ENCODE results near the gene USP25. TPM values are rescaled to one million over a fixed set of nuclear protein-coding genes. Genes with fewer than 3 reads are reported as not detected.

USP25 gene
- total RNA-seq, 4 donors from 2014 or later, result 42.4 to 67.4 (median 49.8) TPM

- H3K4me3 ChIP-seq (replicated peaks in 1 of 3), result no peak overlapping the region
- no peak overlapping the region for H3K27ac ChIP-seq
- no peaks in the 10 kb centered on the region for H3K4me1 ChIP-seq
- H3K9me3 ChIP-seq, result no peaks in the 10 kb centered on the region
- no peaks in the 10 kb centered on the region for H3K27me3 ChIP-seq
- intact Hi-C loops (cut with DNase I), result no loop called here
- DNase-seq, result no peak
- H3K36me3 ChIP-seq, result no peaks in the 10 kb centered on the region
- TF ChIP-seq CTCF (IDR thresholded peaks at IDR 0.05) (no peak), POLR2A (IDR thresholded peaks at IDR 0.05) (no peak)
Measured at GRCh38 chr21:15820327-15820726, 90.5 kb downstream of the USP25 start.

GRCh38 chr21:15820852-15821379 lies 91.1 kb downstream of the USP25 start:
- DNase-seq, result no peak
- Histone ChIP-seq H3K36me3 (no peaks in the 10 kb centered on the region), H3K4me3 (replicated peaks in 1 of 3) (no peak overlapping the region), H3K4me1 (no peaks in the 10 kb centered on the region), H3K27ac (no peak overlapping the region), H3K27me3 (no peaks in the 10 kb centered on the region), H3K9me3 (no peaks in the 10 kb centered on the region)
- TF ChIP-seq CTCF (IDR thresholded peaks at IDR 0.05) (no peak), POLR2A (IDR thresholded peaks at IDR 0.05) (no peak)
- intact Hi-C loops (cut with DNase I), result no loop called here
- 90 to 92% methylated on average over 3 of the region's 3 CpGs for WGBS, 2 donors

- no peak overlapping the region for H3K27ac ChIP-seq
- H3K27me3 ChIP-seq, result no peaks in the 10 kb centered on the region
- H3K4me1 ChIP-seq, result no peaks in the 10 kb centered on the region
- no peak for TF ChIP-seq CTCF (IDR thresholded peaks at IDR 0.05)
- no peak for TF ChIP-seq POLR2A (IDR thresholded peaks at IDR 0.05)
- WGBS, 2 donors, result 90 to 93% methylated on average over 4 of the region's 4 CpGs
- no peak overlapping the region for H3K4me3 ChIP-seq (replicated peaks in 1 of 3)
- no peaks in the 10 kb centered on the region for H3K9me3 ChIP-seq
- DNase-seq, result no peak
- intact Hi-C loops (cut with DNase I), result no loop called here
- peaks cover 3 to 6% of the 10 kb centered on the region in 2 donors for H3K36me3 ChIP-seq
Measured at GRCh38 chr21:15823486-15824150, 93.8 kb downstream of the USP25 start.

- Histone ChIP-seq H3K27ac (no peak overlapping the region), H3K9me3 (no peaks in the 10 kb centered on the region), H3K36me3 (peaks cover 3 to 6% of the 10 kb centered on the region in 2 donors), H3K4me3 (replicated peaks in 1 of 3) (no peak overlapping the region), H3K4me1 (no peaks in the 10 kb centered on the region), H3K27me3 (no peaks in the 10 kb centered on the region)
- WGBS, 2 donors, result 71 to 72% methylated on average over 2 of the region's 2 CpGs
- TF ChIP-seq CTCF (IDR thresholded peaks at IDR 0.05), result no peak
- no peak for TF ChIP-seq POLR2A (IDR thresholded peaks at IDR 0.05)
- no peak for DNase-seq
- intact Hi-C loops (cut with DNase I), result no loop called here
Measured at GRCh38 chr21:15825700-15826099, 95.9 kb downstream of the USP25 start.

- TF ChIP-seq POLR2A (IDR thresholded peaks at IDR 0.05), result no peak
- TF ChIP-seq CTCF (IDR thresholded peaks at IDR 0.05), result peak in 4 of 6 experiments; percentile 34 to 50 (median 46)
- peak in 1 of 2 donors; percentile 4 for DNase-seq
- no peaks in the 10 kb centered on the region for H3K27me3 ChIP-seq
- no peaks in the 10 kb centered on the region for H3K4me1 ChIP-seq
- intact Hi-C loops (cut with DNase I), result no loop called here
- WGBS, 2 donors, result 48 to 49% methylated on average over 5 of the region's 5 CpGs
- peaks cover 3 to 6% of the 10 kb centered on the region in 2 donors for H3K36me3 ChIP-seq
- H3K4me3 ChIP-seq (replicated peaks in 1 of 3), result no peak overlapping the region
- no peaks in the 10 kb centered on the region for H3K9me3 ChIP-seq
- H3K27ac ChIP-seq, result no peak overlapping the region
Measured at GRCh38 chr21:15826147-15826780, 96.5 kb downstream of the USP25 start.
